ENCODE data around the gene COMMD6.

- TF ChIP-seq, protein P1, sequence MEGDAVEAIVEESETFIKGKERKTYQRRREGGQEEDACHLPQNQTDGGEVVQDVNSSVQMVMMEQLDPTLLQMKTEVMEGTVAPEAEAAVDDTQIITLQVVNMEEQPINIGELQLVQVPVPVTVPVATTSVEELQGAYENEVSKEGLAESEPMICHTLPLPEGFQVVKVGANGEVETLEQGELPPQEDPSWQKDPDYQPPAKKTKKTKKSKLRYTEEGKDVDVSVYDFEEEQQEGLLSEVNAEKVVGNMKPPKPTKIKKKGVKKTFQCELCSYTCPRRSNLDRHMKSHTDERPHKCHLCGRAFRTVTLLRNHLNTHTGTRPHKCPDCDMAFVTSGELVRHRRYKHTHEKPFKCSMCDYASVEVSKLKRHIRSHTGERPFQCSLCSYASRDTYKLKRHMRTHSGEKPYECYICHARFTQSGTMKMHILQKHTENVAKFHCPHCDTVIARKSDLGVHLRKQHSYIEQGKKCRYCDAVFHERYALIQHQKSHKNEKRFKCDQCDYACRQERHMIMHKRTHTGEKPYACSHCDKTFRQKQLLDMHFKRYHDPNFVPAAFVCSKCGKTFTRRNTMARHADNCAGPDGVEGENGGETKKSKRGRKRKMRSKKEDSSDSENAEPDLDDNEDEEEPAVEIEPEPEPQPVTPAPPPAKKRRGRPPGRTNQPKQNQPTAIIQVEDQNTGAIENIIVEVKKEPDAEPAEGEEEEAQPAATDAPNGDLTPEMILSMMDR (IDR thresholded peaks at IDR 0.05): peak; percentile 89
- TF ChIP-seq EZH2 (IDR thresholded peaks at IDR 0.05; ENCODE audit: borderline replicate concordance, insufficient read depth, low read depth, low read length, poor library complexity, severe bottlenecking): no peak
Observed at GRCh38 chr13:75549262-75550158, 11.9 kb upstream of the COMMD6 start, which contains the start of gene UCHL3.

All from B cell (primary cell).